Aorta (tissue), 5 donors: Measurements from ENCODE around the gene MAN1B1. TPM values are rescaled to one million over a fixed set of nuclear protein-coding genes. Genes with fewer than 3 reads are reported as not detected.
A peak's percentile ranks its signal among the peaks of the same experiment; 100 is the strongest.
"Not testable (repeated sequence)": the region's sequence is repeated elsewhere in the genome, so short reads cannot be mapped to it uniquely, and the experiment has no call there.

ENCODE experiments used
- ATAC-seq: fragments of 200-7000 bp; cut with Tn5 transposase; one replicate; pipeline ENCODE4 v1.9.1; 2022; ENCODE audit warnings: moderate library complexity; ENCODE audit not compliant: low FRiP score
- DNase-seq, 2 donors: peaks; one replicate each; pipeline ENCODE4 v3.0.0-alpha.2; 2020
- H3K27ac ChIP-seq, 2 donors: one replicate each; pipeline ENCODE4 v1.5.1; 2013; ENCODE audit warnings: low read length in 2 of 2, mild to moderate bottlenecking in 2 of 2, moderate library complexity in 2 of 2, control low read depth in 1 of 2, inconsistent platforms in 1 of 2, low read depth in 1 of 2
- H3K27me3 ChIP-seq, 2 donors: one replicate each; pipeline ENCODE4 v1.6.1; 2013; ENCODE audit warnings: control low read depth in 1 of 2, low read length in 1 of 2, mild to moderate bottlenecking in 1 of 2, moderate library complexity in 1 of 2; ENCODE audit not compliant: insufficient read depth in 2 of 2, control insufficient read depth in 1 of 2
- H3K36me3 ChIP-seq, 2 donors: one replicate each; pipeline ENCODE4 v1.6.1; 2013; ENCODE audit warnings: control low read depth in 1 of 2, low read length in 1 of 2, mild to moderate bottlenecking in 1 of 2; ENCODE audit not compliant: insufficient read depth in 2 of 2, control insufficient read depth in 1 of 2
- H3K4me1 ChIP-seq, 2 donors: one replicate each; pipeline ENCODE4 v1.6.1; 2013; ENCODE audit warnings: low read length in 2 of 2, control low read depth in 1 of 2, mild to moderate bottlenecking in 1 of 2, moderate library complexity in 1 of 2; ENCODE audit not compliant: insufficient read depth in 2 of 2, control insufficient read depth in 1 of 2
- H3K4me3 ChIP-seq, 2 donors: one replicate each; pipeline ENCODE4 v1.5.1; 2013; ENCODE audit warnings: low read length in 2 of 2, control low read depth in 1 of 2, mild to moderate bottlenecking in 1 of 2
- H3K9me3 ChIP-seq: one replicate; pipeline ENCODE4 v1.6.1; 2013; ENCODE audit warnings: mild to moderate bottlenecking, low read length; ENCODE audit not compliant: control insufficient read depth
- WGBS, 2 donors: extraction: QIAGEN DNeasy Blood & Tissue Kit; methylation state at CpG; one replicate each; pipeline ENCODE4 v1.1.7; 2013; 5-methylcytosine and 5-hydroxymethylcytosine counted together
- intact Hi-C, 2 donors: fragments of 100-400 bp; cut with DNase I; formaldehyde crosslinking; loops; one replicate each; pipeline versions ENCODE4 v1.14.2 to v1.15.0; 2022
- polyA plus RNA-seq, 2 donors: library from polyadenylated mRNA; stranded (reverse); fragments of 200-250 nt; gene quantifications; one replicate each; pipeline ENCODE4 v1.2.3, GENCODE V29; 2013
- total RNA-seq, 2 donors: library from RNA; stranded (reverse); fragmentation: NEBNext Ultra II Directional; extraction: Animal tissue kit (Norgen Biotek cat#: 25700); gene quantifications; one replicate each; pipeline ENCODE4 v1.2.1, GENCODE V29; 2021
- donor health status: healthy with polysubstance abuse.
- donor health status: Bipolar disorder and iron deficiency.
- donor health status: DM: no; HTN: no; CAD: no.
- donor health status: DM: no; HTN: no; CAD: no.
- donor health status: DM: yes; HTN: yes; CAD: no.

MAN1B1 gene
- total and polyA plus RNA-seq, 4 donors, result 21.2 to 104 (median 40.3) TPM

DNA sequence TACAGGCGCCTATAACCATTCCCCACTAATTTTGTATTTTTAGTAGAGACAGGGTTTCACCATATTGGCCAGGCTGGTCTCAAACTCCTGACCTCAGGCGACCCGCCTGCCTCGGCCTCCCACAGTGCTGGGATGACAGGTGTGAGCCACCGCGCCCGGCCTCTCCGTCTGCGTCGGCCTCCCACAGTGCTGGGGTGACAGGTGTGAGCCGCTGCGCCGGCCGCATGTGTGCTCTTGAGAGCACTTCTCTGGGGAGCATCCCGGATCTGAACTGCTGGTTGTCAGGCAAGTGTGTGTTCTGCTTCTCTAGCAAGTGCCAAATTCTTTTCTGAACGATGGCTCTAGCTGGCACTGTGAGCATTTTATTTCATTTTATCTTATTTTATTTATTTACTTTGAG lies 29.2 kb upstream of the MAN1B1 start:
- WGBS, 2 donors, result 72 to 74% methylated on average over 16 of the region's 16 CpGs
- Histone ChIP-seq H3K4me3 (no peak overlapping the region), H3K36me3 (no peaks in the 10 kb centered on the region), H3K9me3 (no peaks in the 10 kb centered on the region), H3K4me1 (no peaks in the 10 kb centered on the region), H3K27ac (no peak overlapping the region), H3K27me3 (no peaks in the 10 kb centered on the region)
- DNase-seq (no peak), ATAC-seq (no peak)
- intact Hi-C loops, result no loop called here

DNA sequence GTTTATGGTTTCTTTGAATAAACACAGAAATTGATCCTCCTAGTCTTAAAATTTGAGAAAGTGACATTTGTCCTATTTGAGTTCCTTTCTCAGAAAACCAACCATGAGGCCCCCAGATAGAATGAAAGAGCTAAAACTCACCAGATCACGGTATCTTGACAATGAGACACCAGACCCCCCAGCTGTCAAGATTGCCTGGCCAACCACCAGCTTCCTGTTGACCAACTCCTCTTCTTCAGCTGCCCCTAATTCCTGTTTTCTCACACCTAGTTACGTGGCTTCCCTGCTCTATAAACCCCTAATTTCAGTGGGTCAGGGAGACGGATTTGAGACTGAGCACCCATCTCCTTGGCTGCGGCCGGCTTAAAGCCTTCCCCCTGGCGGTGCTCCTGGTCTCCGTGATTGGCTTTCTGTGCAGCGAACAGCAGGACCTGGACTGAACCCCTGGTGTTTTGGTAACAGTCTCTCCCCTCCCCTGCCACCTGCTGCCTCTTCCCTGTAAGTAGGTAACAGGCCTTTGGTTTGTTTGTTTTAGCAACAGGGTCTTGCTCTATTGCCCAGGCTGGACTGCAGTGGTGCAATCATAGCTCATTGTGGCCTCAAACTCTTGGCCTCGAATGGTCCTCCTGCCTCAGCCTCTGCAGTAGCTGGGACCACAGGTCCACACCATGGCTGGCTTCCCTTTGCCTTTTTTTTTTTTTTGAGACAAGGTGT lies 28.1 kb upstream of the MAN1B1 start:
- no peaks in the 10 kb centered on the region for H3K36me3 ChIP-seq
- no peak for DNase-seq
- H3K4me1 ChIP-seq, result no peaks in the 10 kb centered on the region
- H3K4me3 ChIP-seq, result no peak overlapping the region
- H3K27ac ChIP-seq, result no peak overlapping the region
- H3K9me3 ChIP-seq, result no peaks in the 10 kb centered on the region
- no peaks in the 10 kb centered on the region for H3K27me3 ChIP-seq
- 90 to 92% methylated on average over 9 of the region's 9 CpGs for WGBS, 2 donors
- ATAC-seq, result no peak
- intact Hi-C loops, result no loop called here

GRCh38 chr9:137062384-137062783 lies 24.4 kb upstream of the MAN1B1 start:
- H3K36me3 ChIP-seq, result no peaks in the 10 kb centered on the region
- DNase-seq (no peak), ATAC-seq (no peak)
- 92 to 94% methylated on average over 15 of the region's 15 CpGs for WGBS, 2 donors
- no peaks in the 10 kb centered on the region for H3K9me3 ChIP-seq
- intact Hi-C loops, result loop anchor here (10.0 kb wide), 1 partner anchor 278 kb away; no protein-coding TSS in a partner anchor
- H3K27me3 ChIP-seq, result no peaks in the 10 kb centered on the region
- H3K4me3 ChIP-seq, result no peak overlapping the region
- no peak overlapping the region for H3K27ac ChIP-seq
- H3K4me1 ChIP-seq, result no peaks in the 10 kb centered on the region

GRCh38 chr9:137062798-137063197 lies 24.0 kb upstream of the MAN1B1 start:
- not testable (repeated sequence) for ATAC-seq, DNase-seq, H3K4me1 ChIP-seq, H3K4me3 ChIP-seq, H3K27me3 ChIP-seq, H3K9me3 ChIP-seq, H3K27ac ChIP-seq, H3K36me3 ChIP-seq
- WGBS, 2 donors, result 93 to 97% methylated on average over 4 to 9 of the region's 9 CpGs
- intact Hi-C loops, result loop anchor here (10.0 kb wide), 1 partner anchor 278 kb away; no protein-coding TSS in a partner anchor

DNA sequence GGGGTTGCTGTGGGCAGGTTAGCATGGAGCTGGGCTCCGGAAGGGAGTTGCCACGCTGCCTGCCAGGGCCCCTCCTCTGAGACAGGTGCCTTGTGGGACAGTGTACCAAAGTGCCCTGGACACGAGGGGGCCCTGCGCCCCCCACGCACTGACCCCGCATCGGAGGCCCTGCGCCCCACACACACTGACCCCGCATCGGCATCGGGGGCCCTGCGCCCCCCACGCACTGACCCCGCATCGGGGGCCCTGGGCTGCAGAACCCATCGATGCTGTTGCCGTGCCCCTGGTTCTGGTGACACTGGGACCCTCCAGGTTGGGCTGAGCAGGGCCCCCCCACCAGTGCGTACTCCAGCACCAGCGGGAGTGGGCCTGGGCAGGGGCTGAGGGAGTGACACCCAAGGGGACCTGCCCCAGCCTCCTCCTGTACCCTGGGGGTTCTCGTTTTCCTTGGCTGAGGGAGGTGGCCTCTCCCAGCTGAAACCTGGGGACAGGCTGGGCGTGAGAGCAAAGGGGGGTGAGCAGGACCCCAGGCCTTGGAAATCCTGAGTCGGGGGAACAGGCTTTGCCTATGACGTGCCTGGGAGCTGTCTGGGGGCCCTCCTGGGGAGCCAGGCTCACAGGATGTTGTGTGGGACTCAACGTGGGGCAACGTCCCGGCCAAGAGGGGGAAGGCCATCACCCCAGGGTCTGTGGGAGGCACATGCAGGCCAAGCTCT lies 23.3 kb upstream of the MAN1B1 start:
- H3K27ac ChIP-seq, result no peak overlapping the region
- no peaks in the 10 kb centered on the region for H3K36me3 ChIP-seq
- ATAC-seq (no peak), DNase-seq (no peak)
- H3K9me3 ChIP-seq, result no peaks in the 10 kb centered on the region
- WGBS, 2 donors, result 83 to 92% methylated on average over 23 to 26 of the region's 26 CpGs
- no peak overlapping the region for H3K4me3 ChIP-seq
- no peaks in the 10 kb centered on the region for H3K4me1 ChIP-seq
- H3K27me3 ChIP-seq, result no peaks in the 10 kb centered on the region
- intact Hi-C loops, result loop anchor here (10.0 kb wide), 1 partner anchor 279 kb away; no protein-coding TSS in a partner anchor

DNA sequence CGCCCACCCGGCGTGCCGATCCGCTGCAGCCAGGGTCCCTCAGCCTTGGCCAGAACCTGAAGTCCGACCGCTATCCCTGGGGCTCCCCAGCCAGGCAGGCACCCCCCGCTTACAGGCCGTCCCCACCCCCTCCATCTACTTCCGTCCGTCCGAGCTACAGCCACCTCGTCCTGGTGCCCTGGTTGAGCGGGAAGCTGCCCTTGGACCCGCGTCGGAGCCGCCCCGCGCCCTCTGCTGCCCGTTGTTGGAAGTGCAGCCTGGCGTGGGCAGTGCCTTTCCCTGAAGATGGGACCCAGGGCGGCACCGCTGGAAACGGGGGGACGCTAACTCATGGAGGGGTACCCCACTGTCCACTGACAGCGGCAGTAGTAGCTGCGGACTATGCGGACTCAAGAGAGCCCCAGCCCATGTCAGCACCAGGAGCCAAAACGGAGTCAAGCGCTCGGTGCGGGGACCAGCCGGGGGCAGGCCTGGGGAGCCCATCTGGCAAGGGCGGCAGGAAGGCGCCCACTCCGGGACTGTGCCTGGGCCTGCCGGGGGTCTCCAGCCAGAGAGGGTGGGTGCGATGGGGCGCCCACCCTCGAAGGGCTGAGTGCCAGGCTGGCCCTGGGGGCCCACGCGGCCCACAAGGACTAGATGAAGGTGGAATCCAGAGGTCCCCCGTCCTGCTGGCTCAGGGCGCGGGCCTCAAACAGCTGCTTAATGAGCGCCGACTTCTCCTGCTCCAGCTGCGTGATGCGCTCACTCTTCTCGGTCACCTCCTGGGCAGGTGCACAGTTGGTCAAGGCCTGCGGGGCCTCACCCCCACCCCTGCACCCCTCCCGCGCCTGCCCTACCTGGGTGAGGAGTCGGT lies 22.5 kb upstream of the MAN1B1 start:
- H3K4me1 ChIP-seq, result no peaks in the 10 kb centered on the region
- WGBS, 2 donors, result 45 to 49% methylated on average over 49 to 55 of the region's 55 CpGs
- peak in 1 of 2 donors; percentile 91 for DNase-seq

GRCh38 chr9:137064880-137065164 lies 22.0 kb upstream of the MAN1B1 start:
- ATAC-seq (no peak), DNase-seq (no peak)
- WGBS, 2 donors, result 81 to 89% methylated on average over 11 to 12 of the region's 12 CpGs
- no peaks in the 10 kb centered on the region for H3K4me1 ChIP-seq
- H3K27ac ChIP-seq, result no peak overlapping the region
- intact Hi-C loops, result loop anchor here (10.0 kb wide), 1 partner anchor 280 kb away; no protein-coding TSS in a partner anchor
- no peaks in the 10 kb centered on the region for H3K27me3 ChIP-seq
- no peak overlapping the region for H3K4me3 ChIP-seq
- no peaks in the 10 kb centered on the region for H3K9me3 ChIP-seq
- H3K36me3 ChIP-seq, result no peaks in the 10 kb centered on the region

More for the DNA sequence above, 22.5 kb upstream of the MAN1B1 start:
- Histone ChIP-seq H3K27me3 (no peaks in the 10 kb centered on the region), H3K36me3 (no peaks in the 10 kb centered on the region), H3K4me3 (no peak overlapping the region), H3K27ac (no peak overlapping the region), H3K9me3 (no peaks in the 10 kb centered on the region)
- peak; percentile 80 for ATAC-seq
- intact Hi-C loops, result loop anchor here (10.0 kb wide), 1 partner anchor 279 kb away; no protein-coding TSS in a partner anchor

DNA sequence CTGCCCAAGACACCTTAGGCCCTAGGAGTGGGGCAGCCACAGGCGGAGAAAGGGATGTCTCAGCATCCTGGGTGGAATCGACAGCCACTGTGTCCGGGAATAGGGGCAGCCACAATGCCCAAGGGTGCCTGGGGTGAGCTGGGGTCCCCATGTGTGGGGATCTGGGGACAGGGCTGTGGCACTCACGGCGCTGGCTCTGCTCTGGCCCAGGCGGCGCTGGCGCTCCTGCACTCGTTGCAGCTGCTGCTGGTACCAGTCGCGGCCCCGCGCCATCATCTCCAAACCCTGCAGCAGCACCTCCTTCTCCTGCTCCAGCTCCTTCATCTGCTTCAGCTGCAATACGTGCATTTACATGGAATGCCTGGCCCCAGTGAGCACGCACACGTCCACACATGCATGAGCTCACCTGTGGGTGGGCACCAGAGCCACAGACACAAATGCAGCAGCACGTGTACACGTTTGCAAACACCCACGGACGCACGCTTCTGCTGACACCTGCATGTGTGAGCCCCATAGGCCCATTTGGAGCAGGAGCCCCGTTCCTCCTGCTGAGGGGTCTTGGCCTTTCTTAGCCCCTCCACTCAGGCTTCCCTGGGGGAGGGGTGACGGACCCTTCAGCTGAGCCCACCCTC lies 21.3 kb upstream of the MAN1B1 start:
- H3K4me1 ChIP-seq, result no peaks in the 10 kb centered on the region
- H3K4me3 ChIP-seq, result no peak overlapping the region
- no peak for ATAC-seq
- 93 to 94% methylated on average over 23 of the region's 23 CpGs for WGBS, 2 donors
- no peak for DNase-seq
- no peaks in the 10 kb centered on the region for H3K36me3 ChIP-seq
- H3K9me3 ChIP-seq, result no peaks in the 10 kb centered on the region
- intact Hi-C loops, result loop anchor here (10.0 kb wide), 1 partner anchor 281 kb away; no protein-coding TSS in a partner anchor
- H3K27ac ChIP-seq, result no peak overlapping the region
- H3K27me3 ChIP-seq, result no peaks in the 10 kb centered on the region
